GM12874 (cell line): Measurements from ENCODE around the gene DNM3.

Source experiments
- TF ChIP-seq, protein P1 (sequence below): IDR thresholded peaks from 2 replicates; pipeline ENCODE4 v1.5.1; 2011; ENCODE audit warnings: low read depth, mild to moderate bottlenecking, control low read depth, low read length, moderate library complexity; ENCODE audit not compliant: insufficient read depth

Gene DNM3

DNA sequence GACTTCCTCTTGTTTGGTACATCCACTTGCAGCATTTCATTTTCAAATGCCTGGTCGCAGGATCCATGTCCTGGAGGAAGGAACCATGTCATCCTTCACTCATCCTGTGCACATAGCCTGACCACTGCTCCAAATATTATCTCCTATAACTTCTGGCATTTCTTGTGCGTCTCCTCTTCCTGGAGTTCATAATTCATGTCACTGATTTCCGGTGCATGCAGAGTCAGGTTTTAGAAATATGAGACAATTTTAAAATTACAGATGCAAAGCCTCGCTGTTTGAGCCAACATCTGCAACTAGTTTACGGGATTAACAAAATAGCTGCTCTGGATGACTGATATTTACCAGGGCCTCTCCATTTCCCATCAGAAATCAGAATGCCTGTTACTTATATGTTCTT lies 268.1 kb downstream of the DNM3 start:
- TF ChIP-seq, protein P1, sequence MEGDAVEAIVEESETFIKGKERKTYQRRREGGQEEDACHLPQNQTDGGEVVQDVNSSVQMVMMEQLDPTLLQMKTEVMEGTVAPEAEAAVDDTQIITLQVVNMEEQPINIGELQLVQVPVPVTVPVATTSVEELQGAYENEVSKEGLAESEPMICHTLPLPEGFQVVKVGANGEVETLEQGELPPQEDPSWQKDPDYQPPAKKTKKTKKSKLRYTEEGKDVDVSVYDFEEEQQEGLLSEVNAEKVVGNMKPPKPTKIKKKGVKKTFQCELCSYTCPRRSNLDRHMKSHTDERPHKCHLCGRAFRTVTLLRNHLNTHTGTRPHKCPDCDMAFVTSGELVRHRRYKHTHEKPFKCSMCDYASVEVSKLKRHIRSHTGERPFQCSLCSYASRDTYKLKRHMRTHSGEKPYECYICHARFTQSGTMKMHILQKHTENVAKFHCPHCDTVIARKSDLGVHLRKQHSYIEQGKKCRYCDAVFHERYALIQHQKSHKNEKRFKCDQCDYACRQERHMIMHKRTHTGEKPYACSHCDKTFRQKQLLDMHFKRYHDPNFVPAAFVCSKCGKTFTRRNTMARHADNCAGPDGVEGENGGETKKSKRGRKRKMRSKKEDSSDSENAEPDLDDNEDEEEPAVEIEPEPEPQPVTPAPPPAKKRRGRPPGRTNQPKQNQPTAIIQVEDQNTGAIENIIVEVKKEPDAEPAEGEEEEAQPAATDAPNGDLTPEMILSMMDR: no peak

GRCh38 chr1:172112576-172112975 lies 271.3 kb downstream of the DNM3 start:
- TF ChIP-seq, protein P1: no peak

GRCh38 chr1:172117800-172118199 lies 276.5 kb downstream of the DNM3 start:
- TF ChIP-seq, protein P1: no peak

GRCh38 chr1:172118618-172119017 lies 277.3 kb downstream of the DNM3 start:
- TF ChIP-seq, protein P1: no peak

GRCh38 chr1:172119184-172119583 lies 277.9 kb downstream of the DNM3 start:
- TF ChIP-seq, protein P1: no peak

DNA sequence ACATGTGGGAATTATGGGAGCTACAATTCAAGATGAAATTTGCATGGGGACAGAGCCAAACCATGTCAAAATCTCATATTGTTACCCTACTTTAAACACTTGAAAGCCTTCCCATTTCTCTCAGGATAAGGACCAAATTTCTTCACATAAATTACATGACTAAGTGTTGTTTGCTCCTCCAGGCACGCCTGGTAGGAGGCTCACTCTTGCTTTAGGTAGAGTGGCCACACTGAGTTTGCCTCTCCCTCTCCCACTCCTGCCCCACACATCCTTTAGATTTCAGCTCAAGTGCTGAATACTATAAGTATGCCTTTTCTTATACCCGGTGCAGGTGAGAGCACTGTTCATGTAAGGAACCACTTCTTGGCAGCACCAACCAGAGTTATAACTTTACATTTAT lies 279.1 kb downstream of the DNM3 start:
- TF ChIP-seq, protein P1: no peak

DNA sequence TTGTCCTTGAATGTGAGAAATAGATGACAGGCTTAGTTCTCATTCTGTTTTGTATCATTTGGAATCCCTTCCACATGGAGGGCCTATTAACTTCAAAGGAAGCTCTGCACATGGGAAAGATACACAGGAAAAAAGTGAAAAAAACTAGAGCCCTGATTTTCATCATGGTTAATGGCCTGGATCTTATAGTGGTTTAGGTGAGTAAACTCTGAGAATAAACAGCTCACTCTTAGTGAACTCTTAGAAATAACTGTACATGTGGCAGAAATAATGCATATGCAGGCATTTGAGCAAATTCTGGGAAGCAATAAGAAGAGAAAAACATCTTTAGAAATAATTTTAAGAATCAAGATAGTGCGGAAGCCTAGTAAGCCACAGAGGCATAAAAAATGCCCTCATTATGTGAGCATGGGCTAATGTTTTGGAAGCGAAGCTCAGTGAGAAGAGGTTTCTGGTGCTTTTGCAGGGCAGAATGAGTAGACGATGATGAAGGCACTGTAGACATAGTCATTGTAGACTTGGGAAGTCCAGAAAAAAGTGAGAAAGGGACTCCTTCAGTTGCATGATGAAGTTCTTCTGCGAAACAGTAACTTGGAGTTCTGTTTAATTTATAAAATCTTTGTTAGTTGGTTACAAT lies 279.9 kb downstream of the DNM3 start:
- TF ChIP-seq, protein P1: no peak
